Osteocyte (in vitro differentiated cells): ENCODE data around the gene CST9. TPM values are rescaled to one million over a fixed set of nuclear protein-coding genes. Genes with fewer than 3 reads are reported as not detected.

ENCODE experiments used
- DNase-seq: peaks from one replicate; pipeline ENCODE4 v3.0.0; 2021; ENCODE audit warnings: mixed read lengths; ENCODE audit not compliant: unreplicated experiment; ENCODE audit errors: extremely low spot score
- H3K27ac Mint-ChIP-seq: one replicate; pipeline ENCODE4 v1.8.0; 2021; ENCODE audit warnings: mild to moderate bottlenecking, mixed read lengths; ENCODE audit not compliant: unreplicated experiment
- H3K27me3 Mint-ChIP-seq: one replicate; pipeline ENCODE4 v1.8.0; 2021; ENCODE audit warnings: mixed read lengths; ENCODE audit not compliant: unreplicated experiment
- H3K36me3 Mint-ChIP-seq: one replicate; pipeline ENCODE4 v1.8.0; 2021; ENCODE audit warnings: mixed read lengths; ENCODE audit not compliant: unreplicated experiment
- H3K4me1 Mint-ChIP-seq: one replicate; pipeline ENCODE4 v1.8.0; 2021; ENCODE audit warnings: mixed read lengths; ENCODE audit not compliant: unreplicated experiment
- H3K4me3 Mint-ChIP-seq: one replicate; pipeline ENCODE4 v1.8.0; 2021; ENCODE audit warnings: mild to moderate bottlenecking, moderate library complexity, mixed read lengths; ENCODE audit not compliant: unreplicated experiment
- H3K9me3 Mint-ChIP-seq: one replicate; pipeline ENCODE4 v1.8.0; 2021; ENCODE audit warnings: mixed read lengths; ENCODE audit not compliant: unreplicated experiment
- total RNA-seq: library from RNA; stranded (reverse); gene quantifications from 2 replicates; pipeline ENCODE4 v1.2.1, GENCODE V29; 2021
- TF ChIP-seq, protein P1 (sequence below): fragments of 200-600 bp; sonication (generic); IDR thresholded peaks from 2 replicates; pipeline ENCODE4 v1.5.0; 2021; ENCODE audit warnings: antibody characterized with exemption, mild to moderate bottlenecking, moderate library complexity

CST9 gene
- total RNA-seq, 1 donor from 2014 or later = not detected

DNA sequence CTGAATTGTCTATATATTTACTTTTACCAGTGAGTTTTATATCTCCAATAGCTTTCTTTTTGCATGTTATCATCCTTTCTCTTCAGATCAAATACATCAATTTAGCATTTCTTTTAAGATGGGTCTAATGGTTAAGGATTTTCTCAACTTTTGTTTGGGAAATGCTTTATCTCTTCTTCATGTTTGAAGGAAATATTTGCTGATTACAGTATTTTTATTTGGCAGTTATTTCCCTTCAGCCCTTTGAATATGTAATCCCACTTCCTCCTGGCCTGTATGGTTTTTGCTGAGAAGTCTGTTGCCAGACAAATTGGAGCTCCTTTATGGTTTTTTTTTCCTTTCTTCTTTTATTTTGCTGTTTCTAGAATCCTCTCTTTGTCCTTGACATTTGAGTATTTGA, 30.7 kb downstream of the CST9 start:
- Mint-ChIP-seq H3K9me3 (no peaks in the 10 kb centered on the region), H3K36me3 (no peaks in the 10 kb centered on the region), H3K4me1 (no peaks in the 10 kb centered on the region), H3K4me3 (no peak overlapping the region), H3K27me3 (peaks cover 51% of the 10 kb centered on the region), H3K27ac (no peak overlapping the region)
- TF ChIP-seq, protein P1, sequence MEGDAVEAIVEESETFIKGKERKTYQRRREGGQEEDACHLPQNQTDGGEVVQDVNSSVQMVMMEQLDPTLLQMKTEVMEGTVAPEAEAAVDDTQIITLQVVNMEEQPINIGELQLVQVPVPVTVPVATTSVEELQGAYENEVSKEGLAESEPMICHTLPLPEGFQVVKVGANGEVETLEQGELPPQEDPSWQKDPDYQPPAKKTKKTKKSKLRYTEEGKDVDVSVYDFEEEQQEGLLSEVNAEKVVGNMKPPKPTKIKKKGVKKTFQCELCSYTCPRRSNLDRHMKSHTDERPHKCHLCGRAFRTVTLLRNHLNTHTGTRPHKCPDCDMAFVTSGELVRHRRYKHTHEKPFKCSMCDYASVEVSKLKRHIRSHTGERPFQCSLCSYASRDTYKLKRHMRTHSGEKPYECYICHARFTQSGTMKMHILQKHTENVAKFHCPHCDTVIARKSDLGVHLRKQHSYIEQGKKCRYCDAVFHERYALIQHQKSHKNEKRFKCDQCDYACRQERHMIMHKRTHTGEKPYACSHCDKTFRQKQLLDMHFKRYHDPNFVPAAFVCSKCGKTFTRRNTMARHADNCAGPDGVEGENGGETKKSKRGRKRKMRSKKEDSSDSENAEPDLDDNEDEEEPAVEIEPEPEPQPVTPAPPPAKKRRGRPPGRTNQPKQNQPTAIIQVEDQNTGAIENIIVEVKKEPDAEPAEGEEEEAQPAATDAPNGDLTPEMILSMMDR = no peak
- no peak for DNase-seq

DNA sequence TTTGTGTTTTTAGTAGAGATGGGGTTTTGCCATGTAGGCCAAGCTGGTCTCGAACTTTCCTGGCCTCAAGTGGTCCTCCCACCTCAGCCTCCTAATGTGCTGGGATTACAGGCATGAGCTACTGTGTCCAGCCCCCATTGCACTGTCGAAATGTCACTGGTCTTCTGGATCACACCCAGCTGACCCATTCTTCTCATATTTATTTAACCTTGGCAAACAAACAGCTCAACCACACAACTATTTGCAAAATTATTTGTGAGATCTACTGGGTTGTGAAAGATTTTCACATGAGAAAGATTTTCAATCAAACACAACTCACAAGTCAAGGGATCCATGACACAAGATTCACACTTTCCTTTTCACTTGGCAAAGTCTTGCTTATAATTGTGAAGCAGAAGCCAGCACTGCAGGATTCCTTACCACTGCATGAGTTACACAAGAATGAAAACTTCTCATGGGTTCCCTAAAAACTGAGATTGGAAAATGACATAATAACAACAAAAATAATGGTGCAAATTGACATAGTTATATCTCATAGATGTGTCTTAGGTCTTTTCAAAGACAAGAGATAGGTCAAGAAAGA, 35.4 kb downstream of the CST9 start:
- H3K9me3 Mint-ChIP-seq = no peaks in the 10 kb centered on the region
- H3K4me3 Mint-ChIP-seq = no peak overlapping the region
- DNase-seq = no peak
- no peaks in the 10 kb centered on the region for H3K36me3 Mint-ChIP-seq
- TF ChIP-seq, protein P1 = no peak
- H3K4me1 Mint-ChIP-seq = no peaks in the 10 kb centered on the region
- no peak overlapping the region for H3K27ac Mint-ChIP-seq
- peaks cover 39% of the 10 kb centered on the region for H3K27me3 Mint-ChIP-seq

DNA sequence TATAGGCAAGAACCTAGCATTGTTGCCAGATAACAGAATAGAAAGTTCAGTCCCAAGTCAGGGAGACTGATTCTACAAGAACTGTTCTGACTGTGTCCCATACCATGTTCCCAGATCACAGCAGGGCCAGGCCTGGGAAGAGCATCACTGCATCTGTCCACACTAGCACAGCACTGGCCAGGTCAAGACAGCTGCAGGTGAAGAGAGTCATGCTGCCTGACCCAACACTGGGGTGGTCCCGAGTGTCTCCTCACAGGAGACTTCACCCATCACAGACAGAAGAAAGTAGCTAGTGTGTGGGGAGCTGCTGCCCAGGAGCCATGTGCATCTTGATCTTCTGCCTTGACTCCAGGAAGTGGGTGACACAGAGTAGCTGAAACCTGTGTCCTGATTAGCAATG, 36.1 kb downstream of the CST9 start:
- H3K27me3 Mint-ChIP-seq = peaks cover 32% of the 10 kb centered on the region
- TF ChIP-seq, protein P1 = no peak
- no peaks in the 10 kb centered on the region for H3K36me3 Mint-ChIP-seq
- no peak overlapping the region for H3K4me3 Mint-ChIP-seq
- no peaks in the 10 kb centered on the region for H3K9me3 Mint-ChIP-seq
- no peak for DNase-seq
- H3K4me1 Mint-ChIP-seq = no peaks in the 10 kb centered on the region
- H3K27ac Mint-ChIP-seq = no peak overlapping the region

DNA sequence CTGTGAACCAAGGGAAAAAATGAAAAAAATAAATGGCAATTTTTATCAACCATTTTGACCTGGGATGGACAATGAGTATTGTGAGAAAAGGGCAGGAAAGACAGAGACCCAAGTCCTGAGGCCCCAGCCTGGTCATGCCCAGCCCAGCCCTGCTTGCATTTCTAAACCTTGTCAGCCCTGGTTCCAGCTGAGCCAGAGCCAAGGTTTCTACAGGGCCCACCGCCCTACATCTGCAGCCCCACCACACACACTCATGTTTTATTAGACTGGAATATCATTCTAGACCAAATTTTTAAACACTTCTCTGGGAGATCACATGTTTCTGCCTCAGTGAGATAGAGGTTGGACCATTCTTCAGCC, 36.8 kb downstream of the CST9 start:
- H3K9me3 Mint-ChIP-seq = no peaks in the 10 kb centered on the region
- no peaks in the 10 kb centered on the region for H3K36me3 Mint-ChIP-seq
- H3K27ac Mint-ChIP-seq = no peak overlapping the region
- no peak for DNase-seq
- no peaks in the 10 kb centered on the region for H3K4me1 Mint-ChIP-seq
- H3K27me3 Mint-ChIP-seq = peaks cover 28% of the 10 kb centered on the region
- H3K4me3 Mint-ChIP-seq = no peak overlapping the region
- TF ChIP-seq, protein P1 = no peak

DNA sequence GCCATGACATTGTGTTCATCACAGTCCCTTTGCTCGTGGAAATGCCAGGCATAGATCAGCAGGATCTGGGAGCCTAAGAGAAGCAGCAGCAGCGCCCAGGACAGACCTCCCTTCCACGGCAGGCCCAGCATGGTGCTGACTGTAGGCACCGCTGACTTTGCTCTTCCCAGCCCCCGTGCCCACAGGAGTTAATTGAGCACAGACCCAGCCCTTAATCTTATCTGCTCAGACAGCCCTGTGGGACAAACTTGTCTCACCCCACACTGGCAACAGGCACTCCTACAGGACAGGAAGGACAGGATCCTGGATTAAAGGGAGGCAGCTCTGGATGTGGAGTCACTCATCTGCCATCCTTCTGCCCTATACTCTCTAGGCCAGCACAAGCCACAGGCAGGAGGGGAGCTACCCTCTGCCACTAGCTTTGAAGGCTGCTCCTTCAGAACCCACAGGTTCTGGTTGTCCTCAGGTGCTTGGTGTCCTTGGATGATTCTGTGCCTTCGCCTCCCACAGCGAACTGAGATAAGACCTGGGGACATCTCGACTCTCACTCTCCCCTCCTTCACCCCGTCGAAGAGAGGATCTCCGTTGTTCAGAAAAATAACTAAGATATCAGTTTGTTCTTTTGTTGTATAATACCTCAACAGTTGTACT, 37.3 kb downstream of the CST9 start, which contains the start of gene CST9L:
CST9L (minus strand) TSS at position 165 of the 651 bp plus-strand sequence; CDS start at position 131, 34 bp downstream.
- no peak for DNase-seq
- Mint-ChIP-seq H3K27me3 (peaks cover 25% of the 10 kb centered on the region), H3K27ac (no peak within 1 kb of the TSS), H3K9me3 (no peaks in the 10 kb centered on the region), H3K36me3 (no peaks in the 10 kb centered on the region), H3K4me3 (no peak within 1 kb of the TSS), H3K4me1 (no peaks in the 10 kb centered on the region)
- TF ChIP-seq, protein P1 = no peak
